Effector memory CD4-positive, alpha-beta T cell (primary cell): ENCODE data around the gene GPR84.

Experiments used
- DNase-seq, 3 donors: peaks; one replicate each; pipeline ENCODE4 v3.0.0-alpha.2; 2020
- H3K27ac ChIP-seq: 2 replicates; pipeline ENCODE4 v1.7.0; 2013; ENCODE audit warnings: mild to moderate bottlenecking, low read length, moderate library complexity; ENCODE audit not compliant: insufficient read depth, poor library complexity, severe bottlenecking
- H3K27me3 ChIP-seq: replicated peaks from 2 replicates; pipeline ENCODE4 v1.7.0; 2013; ENCODE audit warnings: mild to moderate bottlenecking, low read length; ENCODE audit not compliant: insufficient read depth, control insufficient read depth, poor library complexity, severe bottlenecking
- H3K36me3 ChIP-seq: 2 replicates; pipeline ENCODE4 v1.7.0; 2013; ENCODE audit warnings: mild to moderate bottlenecking, low read length, moderate library complexity; ENCODE audit not compliant: control insufficient read depth, insufficient read depth
- H3K4me1 ChIP-seq: 2 replicates; pipeline ENCODE4 v1.7.0; 2013; ENCODE audit warnings: low read length, mild to moderate bottlenecking; ENCODE audit not compliant: control insufficient read depth, insufficient read depth, poor library complexity, severe bottlenecking
- H3K4me3 ChIP-seq: 2 replicates; pipeline ENCODE4 v1.7.0; 2013; ENCODE audit warnings: low read length, low read depth, mild to moderate bottlenecking; ENCODE audit not compliant: insufficient read depth, poor library complexity, severe bottlenecking
- H3K9me3 ChIP-seq: 2 replicates; pipeline ENCODE4 v1.7.0; 2013; ENCODE audit warnings: mild to moderate bottlenecking, low read length, moderate library complexity; ENCODE audit not compliant: control insufficient read depth

GPR84 gene

DNA sequence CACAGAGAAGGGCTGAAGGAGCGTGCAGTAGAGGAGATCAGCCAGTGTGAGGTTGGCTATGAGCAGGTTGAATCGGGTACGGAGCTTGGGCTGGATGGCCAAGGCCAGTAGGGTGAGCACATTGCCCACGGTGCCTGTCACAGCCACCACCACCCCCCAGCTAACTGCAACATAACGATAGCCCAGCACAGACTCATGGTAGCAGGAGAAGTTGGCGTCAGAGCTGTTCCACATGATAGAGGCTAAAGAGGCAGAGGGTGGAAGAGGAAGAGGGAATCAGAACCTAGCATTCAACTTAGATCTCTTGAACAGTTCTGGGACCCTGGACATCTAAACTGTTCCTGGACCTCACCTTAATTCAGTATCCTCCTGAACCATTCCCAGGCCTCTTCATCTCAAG lies 668 bp downstream of the GPR84 start:
- H3K4me1 ChIP-seq: peaks cover 22% of the 10 kb centered on the region
- H3K36me3 ChIP-seq: no peaks in the 10 kb centered on the region
- H3K27ac ChIP-seq: peak overlapping the region; percentile 1
- H3K4me3 ChIP-seq: no peak overlapping the region
- no peaks in the 10 kb centered on the region for H3K9me3 ChIP-seq
- DNase-seq: no peak
- H3K27me3 ChIP-seq: no peaks in the 10 kb centered on the region

DNA sequence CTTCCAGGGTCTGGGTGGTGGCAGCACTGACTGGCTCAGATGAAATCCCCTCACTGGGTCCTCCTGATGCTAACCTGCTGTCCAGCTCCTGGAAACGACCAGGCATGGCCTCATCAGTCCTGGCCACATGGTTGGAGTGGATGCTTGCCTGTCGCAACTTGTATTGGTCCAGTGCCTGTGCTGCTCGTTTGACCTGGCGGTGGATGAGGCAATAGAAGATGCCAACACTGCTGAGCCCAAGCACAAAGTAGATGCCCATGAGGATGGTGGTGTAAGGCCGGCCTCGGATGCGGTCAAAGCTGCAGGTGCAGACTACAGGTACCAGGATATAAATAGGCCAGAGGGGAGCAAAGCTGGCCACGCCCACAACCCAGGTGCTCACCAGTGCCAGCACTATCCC lies 1.2 kb downstream of the GPR84 start:
- Histone ChIP-seq H3K9me3 (no peaks in the 10 kb centered on the region), H3K36me3 (no peaks in the 10 kb centered on the region), H3K4me1 (peaks cover 16% of the 10 kb centered on the region), H3K4me3 (no peak overlapping the region), H3K27ac (no peak overlapping the region), H3K27me3 (no peaks in the 10 kb centered on the region)
- no peak for DNase-seq

DNA sequence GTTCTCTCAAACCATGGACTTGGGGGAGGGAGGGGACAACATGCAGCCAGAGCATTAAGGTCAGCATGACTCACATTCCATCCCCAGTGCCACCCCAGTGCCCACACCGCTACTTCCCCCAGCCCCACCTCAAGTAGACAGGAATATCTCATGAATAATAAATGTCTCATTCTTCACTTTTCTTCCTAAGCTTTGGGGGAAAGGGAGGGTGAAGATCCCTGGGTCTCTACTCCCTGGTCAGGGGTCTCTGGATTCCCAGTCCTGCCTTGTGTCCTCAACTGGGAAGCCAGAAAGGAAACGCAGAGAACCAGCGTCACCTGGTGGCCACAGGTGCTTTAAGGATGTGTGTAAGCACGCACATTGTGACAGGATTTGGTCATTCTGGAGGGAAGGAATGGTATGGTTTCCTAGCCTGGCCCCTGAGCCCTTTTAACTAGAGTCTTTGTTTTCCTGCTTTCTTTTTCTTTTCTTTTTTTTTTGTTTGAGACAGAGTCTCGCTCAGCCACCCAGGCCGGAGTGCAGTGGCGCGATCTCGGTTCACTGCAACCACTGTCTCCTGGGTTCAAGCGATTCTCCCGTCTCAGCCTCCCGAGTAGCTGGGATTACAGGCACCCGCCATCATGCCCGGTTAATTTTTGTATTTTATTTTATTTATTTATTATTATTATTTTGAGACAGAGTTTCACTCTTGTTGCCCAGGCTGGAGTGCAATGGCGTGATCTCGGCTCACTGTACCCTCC lies 3.4 kb downstream of the GPR84 start:
- Histone ChIP-seq H3K27me3 (no peaks in the 10 kb centered on the region), H3K9me3 (no peaks in the 10 kb centered on the region), H3K27ac (no peak overlapping the region), H3K4me3 (no peak overlapping the region), H3K36me3 (no peaks in the 10 kb centered on the region), H3K4me1 (peaks cover 16% of the 10 kb centered on the region)
- peak in 1 of 3 donors; percentile 33 for DNase-seq

DNA sequence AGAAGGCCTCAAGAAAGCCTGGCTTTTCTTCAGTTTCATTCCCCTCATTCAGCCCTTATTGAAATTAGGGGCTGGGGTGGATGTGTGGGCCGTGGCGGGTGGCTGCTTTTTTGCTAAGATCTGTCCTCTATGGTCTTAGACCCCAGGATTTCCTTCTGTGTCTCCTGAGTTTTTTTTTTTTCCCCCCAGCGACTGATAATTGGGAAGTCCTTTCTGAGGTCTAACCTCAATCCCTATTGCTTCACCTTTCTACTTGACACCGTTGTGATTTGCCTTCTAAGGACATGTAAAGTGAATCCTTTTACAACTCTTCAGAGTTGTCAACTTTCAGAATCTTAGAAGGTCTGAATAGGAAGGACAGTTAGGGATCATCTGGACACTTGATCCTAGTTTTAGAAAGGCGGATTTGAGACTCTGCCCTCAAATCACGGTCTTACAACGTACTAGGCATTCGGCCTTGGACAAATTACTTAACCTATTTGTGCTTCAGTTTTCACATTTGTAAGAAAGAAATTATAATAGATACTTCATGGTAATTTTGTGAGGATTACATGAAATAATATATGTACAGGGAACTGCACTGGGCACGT lies 4.4 kb downstream of the GPR84 start:
- peak overlapping the region; percentile 96 for H3K27ac ChIP-seq
- DNase-seq: no peak
- H3K4me3 ChIP-seq: peak overlapping the region; percentile 96
- H3K4me1 ChIP-seq: peaks cover 16% of the 10 kb centered on the region
- no peaks in the 10 kb centered on the region for H3K36me3 ChIP-seq
- no peaks in the 10 kb centered on the region for H3K9me3 ChIP-seq
- no peaks in the 10 kb centered on the region for H3K27me3 ChIP-seq

DNA sequence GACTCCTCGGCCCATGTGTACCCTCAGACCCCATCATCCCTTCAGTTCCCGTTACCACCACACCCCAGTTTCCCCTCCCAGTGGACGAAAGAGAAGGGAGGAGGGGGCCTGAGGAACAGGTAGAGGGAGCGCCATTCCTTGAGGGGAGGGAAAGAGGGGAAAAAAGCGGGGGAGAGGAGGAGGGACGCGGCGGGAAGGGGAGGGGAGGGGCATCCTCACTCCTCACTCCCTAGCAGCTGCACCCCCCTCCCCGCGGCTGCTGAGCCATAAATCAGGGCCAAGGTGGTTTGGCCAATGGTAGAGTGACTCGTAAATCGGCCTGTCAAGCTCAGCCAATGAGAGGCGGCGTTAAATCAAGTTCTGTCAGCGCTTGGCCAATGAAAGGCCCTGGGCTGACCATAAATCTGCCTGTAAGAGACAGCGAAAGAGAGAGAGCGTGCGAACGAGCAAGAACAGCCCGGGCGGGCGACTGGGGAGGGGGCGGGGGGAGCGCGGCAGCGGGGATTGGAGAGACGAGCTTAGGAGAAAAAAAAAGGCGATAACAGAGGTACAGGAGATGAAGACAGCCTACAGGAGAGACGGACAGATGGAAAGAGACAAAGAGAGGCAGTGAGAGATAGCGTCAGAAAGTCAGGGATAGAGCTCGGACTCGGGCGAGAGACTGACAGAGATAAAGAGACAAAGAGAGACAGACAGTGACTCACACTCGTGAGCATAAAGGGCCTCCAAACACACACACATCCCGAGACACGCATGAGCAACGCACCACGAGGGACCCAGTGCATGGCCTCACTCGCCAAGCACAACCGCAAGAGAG lies 5.1 kb downstream of the GPR84 start:
- DNase-seq: peak; percentile 89 to 95 (median 95)
- H3K27ac ChIP-seq: peak overlapping the region; percentile 96
- H3K4me1 ChIP-seq: peaks cover 10% of the 10 kb centered on the region
- H3K36me3 ChIP-seq: no peaks in the 10 kb centered on the region
- H3K27me3 ChIP-seq: no peaks in the 10 kb centered on the region
- peak overlapping the region; percentile 96 for H3K4me3 ChIP-seq
- no peaks in the 10 kb centered on the region for H3K9me3 ChIP-seq

DNA sequence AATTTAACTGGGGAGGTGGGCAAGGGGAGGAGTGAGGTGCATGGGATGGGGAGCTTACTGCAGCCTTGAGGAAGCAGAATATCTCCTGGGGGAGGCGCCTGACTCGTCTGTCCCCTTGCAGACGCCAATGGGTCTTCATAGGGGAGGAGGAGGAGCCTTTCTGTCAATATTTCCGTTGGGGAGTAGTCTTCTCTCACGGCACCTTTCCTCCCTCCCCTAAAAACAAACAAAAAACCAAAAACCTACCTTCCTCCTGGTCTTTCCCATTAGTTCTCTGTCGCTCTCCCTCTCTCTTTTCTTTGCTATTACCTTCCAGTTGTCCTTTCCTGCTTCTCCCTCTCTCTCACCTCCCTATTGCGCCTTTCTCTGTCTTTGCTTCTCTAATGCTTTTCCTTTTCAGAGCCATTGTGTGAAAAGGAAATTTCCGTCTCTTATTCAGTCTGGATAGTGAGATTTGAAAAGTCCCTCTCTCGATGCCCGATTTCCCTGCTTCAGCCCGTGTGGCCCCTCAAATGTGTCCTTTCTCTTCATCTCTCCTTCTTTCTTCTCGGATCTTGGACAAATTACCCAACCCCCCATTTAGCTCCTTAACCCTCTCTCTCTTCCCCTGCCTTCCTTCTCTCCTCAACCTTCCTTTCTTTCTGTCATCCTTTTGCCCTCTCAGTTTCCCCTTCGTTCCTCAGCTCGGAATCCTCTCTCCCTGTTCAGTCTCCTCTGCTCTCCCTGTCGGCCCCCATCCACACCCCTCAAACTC lies 5.9 kb downstream of the GPR84 start:
- no peaks in the 10 kb centered on the region for H3K27me3 ChIP-seq
- H3K9me3 ChIP-seq: no peaks in the 10 kb centered on the region
- peak overlapping the region; percentile 96 for H3K4me3 ChIP-seq
- peaks cover 7% of the 10 kb centered on the region for H3K4me1 ChIP-seq
- peak overlapping the region; percentile 96 for H3K27ac ChIP-seq
- H3K36me3 ChIP-seq: no peaks in the 10 kb centered on the region
- DNase-seq: peak in 2 of 3 donors; percentile 28 to 39

DNA sequence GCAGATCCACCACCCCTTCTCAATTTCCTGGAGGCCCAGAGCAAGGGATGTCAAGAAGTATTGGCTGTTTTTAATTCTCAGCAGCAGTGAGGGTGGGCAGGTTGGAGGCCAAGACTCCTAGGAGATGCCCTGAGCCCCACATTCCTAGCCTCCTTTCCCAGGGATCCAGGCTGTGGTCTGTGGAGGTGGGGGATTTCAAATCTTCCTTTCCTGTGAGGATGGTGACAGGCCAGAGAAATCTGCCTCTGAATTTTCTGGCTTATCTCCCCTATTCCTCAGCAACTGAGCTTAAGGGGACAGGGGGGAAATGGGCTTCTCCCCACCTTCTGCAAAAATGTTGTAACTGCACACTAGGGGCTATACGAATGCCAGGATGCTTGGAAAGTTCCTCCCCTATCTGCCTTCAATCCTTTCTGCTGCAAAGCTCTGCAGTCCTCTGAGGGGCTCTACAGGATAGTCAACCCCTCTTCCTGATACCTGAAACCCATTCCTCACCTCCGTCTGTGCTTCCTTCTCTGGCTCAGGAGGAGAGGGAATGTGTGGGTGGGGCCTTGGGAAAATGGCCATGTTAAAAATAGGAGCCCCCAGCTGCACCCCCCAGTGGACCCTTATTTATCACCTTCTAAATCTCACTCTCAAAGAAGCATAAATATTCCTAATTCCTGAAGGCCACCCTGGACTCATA lies 6.6 kb downstream of the GPR84 start:
- Histone ChIP-seq H3K9me3 (no peaks in the 10 kb centered on the region), H3K27ac (peak overlapping the region; percentile 96), H3K4me3 (no peak overlapping the region), H3K36me3 (no peaks in the 10 kb centered on the region), H3K4me1 (peaks cover 7% of the 10 kb centered on the region), H3K27me3 (no peaks in the 10 kb centered on the region)
- DNase-seq: no peak

DNA sequence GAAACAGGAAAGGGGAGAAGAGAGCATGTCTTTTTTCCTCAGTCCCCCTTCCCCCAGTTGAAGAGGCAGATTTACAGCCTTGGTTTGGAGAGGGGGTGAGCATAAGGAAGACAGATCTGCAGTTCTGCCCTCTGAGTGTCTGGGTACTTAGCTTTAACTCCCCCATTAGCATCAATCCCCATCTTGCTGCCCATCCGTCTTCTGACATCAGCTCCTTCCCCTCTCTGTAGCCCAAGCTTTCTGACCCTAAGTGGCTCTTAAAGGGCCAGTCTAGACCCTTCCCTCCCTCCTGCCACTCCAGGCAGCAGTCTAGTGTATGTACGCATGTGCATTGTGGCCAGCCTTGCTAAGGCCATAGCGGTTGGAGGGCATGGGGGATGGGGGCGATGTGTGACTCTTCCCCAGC lies 7.3 kb downstream of the GPR84 start:
- Histone ChIP-seq H3K27me3 (no peaks in the 10 kb centered on the region), H3K9me3 (no peaks in the 10 kb centered on the region), H3K4me3 (no peak overlapping the region), H3K36me3 (no peaks in the 10 kb centered on the region), H3K4me1 (peaks cover 8% of the 10 kb centered on the region), H3K27ac (no peak overlapping the region)
- no peak for DNase-seq

DNA sequence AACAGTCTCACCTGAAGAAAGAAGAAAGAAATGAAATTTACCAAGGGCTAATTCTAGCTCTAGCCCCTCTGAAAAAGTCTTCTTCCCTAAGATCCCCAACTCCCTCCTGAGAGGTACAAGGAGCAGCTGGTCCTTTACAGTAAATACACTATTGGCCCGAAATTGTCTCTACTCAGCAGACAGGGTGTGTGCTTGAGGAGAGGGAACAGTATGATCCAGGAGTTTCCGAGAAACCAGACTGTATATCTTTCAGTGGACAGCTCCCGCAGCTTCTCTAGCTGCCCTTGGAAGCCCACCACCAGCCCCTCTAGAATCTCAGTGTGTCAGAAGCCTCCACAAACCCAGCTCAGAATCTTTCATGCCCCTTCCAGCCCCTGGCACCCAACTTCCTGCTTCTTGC lies 8.1 kb downstream of the GPR84 start:
- Histone ChIP-seq H3K4me3 (no peak overlapping the region), H3K27ac (no peak overlapping the region), H3K36me3 (no peaks in the 10 kb centered on the region), H3K9me3 (no peaks in the 10 kb centered on the region), H3K4me1 (peaks cover 10% of the 10 kb centered on the region), H3K27me3 (no peaks in the 10 kb centered on the region)
- DNase-seq: no peak
